K562 (cell line): Measurements from ENCODE around the gene SARS1. TPM values are rescaled to one million over a fixed set of nuclear protein-coding genes. Genes with fewer than 3 reads are reported as not detected.

Experiments
- ATAC-seq: fragments of 200-7000 bp; cut with Tn5 transposase; 3 replicates; pipeline ENCODE4 v1.9.1; 2020; ENCODE audit warnings: moderate library complexity
- BruUV-seq: library from RNA; stranded (reverse); fragments of 400-500 nt; replicated peaks from 2 replicates; lab custom pipeline; 2021; lab: Mats Ljungman, UMichigan
- CTCF ChIA-PET: fragments of 300-600 bp; formaldehyde crosslinking; extraction: SDS; loops from one replicate; lab custom pipeline; 2021; ENCODE audit warnings: low intra/inter-chr PET ratio; lab: Yijun Ruan, JAX
- POLR2A ChIA-PET: fragments of 300-600, 350-650 bp; sonication (Branson Sonifier 250); formaldehyde crosslinking; extraction: SDS; loops from one replicate; lab custom pipeline; 2021; ENCODE audit warnings: antibody characterized with exemption, inconsistent platforms; lab: Yijun Ruan, JAX
- DNase-seq, 4 experiments: peaks; one replicate each; pipeline versions ENCODE4 v3.0.0 to v3.0.0-alpha.2; 2011 to 2018; ENCODE audit warnings: low spot score in 3 of 4, mixed read lengths in 3 of 4; ENCODE audit errors: extremely low read depth in 1 of 4
- FAIRE-seq: peaks from 2 replicates; lab custom pipeline; 2011; peaks lifted over from hg19 to GRCh38; lab: Jason Lieb, UNC
- H2AFZ ChIP-seq: 2 replicates; pipeline ENCODE4 v1.6.0; 2011; ENCODE audit warnings: low read depth, low read length, control low read depth, inconsistent platforms
- H3K27ac ChIP-seq: fragments of 200-600 bp; 3 replicates; pipeline ENCODE4 v1.8.0; 2011; ENCODE audit warnings: low read depth, mild to moderate bottlenecking, control low read depth, inconsistent platforms, low read length, moderate library complexity, mixed read lengths; ENCODE audit errors: extremely low read depth
- H3K27me3 ChIP-seq, 2 experiments: fragments of 300-600 bp in 1 of 2; 2 replicates in 1 of 2; 3 replicates in 1 of 2; pipeline versions ENCODE4 v1.6.0 to v1.8.0; 2011; ENCODE audit warnings: inconsistent platforms in 2 of 2, low read length in 2 of 2, mild to moderate bottlenecking in 1 of 2, mixed read lengths in 1 of 2, moderate library complexity in 1 of 2; ENCODE audit not compliant: control insufficient read depth in 2 of 2, insufficient read depth in 2 of 2
- H3K36me3 ChIP-seq: fragments of 300-600 bp; 3 replicates; pipeline ENCODE4 v1.8.0; 2011; ENCODE audit warnings: mild to moderate bottlenecking, low read length, inconsistent platforms; ENCODE audit not compliant: control insufficient read depth, insufficient read depth
- H3K4me1 ChIP-seq, 2 experiments: fragments of 200-600 bp in 1 of 2; replicated peaks in 1 of 2; 2 replicates in 1 of 2; 3 replicates in 1 of 2; pipeline versions ENCODE4 v1.5.1 to v1.8.0; 2011; ENCODE audit warnings: inconsistent platforms in 2 of 2, low read length in 2 of 2, mild to moderate bottlenecking in 1 of 2, mixed read lengths in 1 of 2, moderate library complexity in 1 of 2; ENCODE audit not compliant: control insufficient read depth in 2 of 2, insufficient read depth in 2 of 2
- H3K4me2 ChIP-seq: 2 replicates; pipeline ENCODE4 v1.6.1; 2011; ENCODE audit warnings: low read length, control low read depth, inconsistent platforms, mixed read lengths; ENCODE audit not compliant: insufficient read depth
- H3K4me3 ChIP-seq: fragments of 200-600 bp; sonication (generic), shearing (Covaris generic); 2 replicates; pipeline ENCODE4 v1.5.1; 2016; ENCODE audit warnings: control low read depth, inconsistent platforms
- H3K79me2 ChIP-seq: fragments of 200-600 bp; 3 replicates; pipeline ENCODE4 v1.8.0; 2011; ENCODE audit warnings: low read length, inconsistent platforms; ENCODE audit not compliant: control insufficient read depth, insufficient read depth
- H3K9ac ChIP-seq, 2 experiments: 2 replicates each; pipeline versions ENCODE4 v1.6.0 to v1.6.1; 2011; ENCODE audit warnings: low read depth in 2 of 2, low read length in 2 of 2, control low read depth in 1 of 2, inconsistent platforms in 1 of 2, mild to moderate bottlenecking in 1 of 2, mixed read lengths in 1 of 2; ENCODE audit not compliant: insufficient read depth in 1 of 2
- H3K9me1 ChIP-seq: one replicate; pipeline ENCODE4 v1.6.0; 2011; ENCODE audit warnings: inconsistent platforms, mild to moderate bottlenecking, low read length, moderate library complexity; ENCODE audit not compliant: control insufficient read depth, insufficient read depth
- H3K9me3 ChIP-seq: replicated peaks from 2 replicates; pipeline ENCODE4 v1.5.1; 2011; ENCODE audit warnings: low read depth, low read length, inconsistent platforms; ENCODE audit not compliant: control insufficient read depth, insufficient read depth
- H4K20me1 ChIP-seq: replicated peaks from 2 replicates; pipeline ENCODE4 v1.6.1; 2011; ENCODE audit warnings: low read length, inconsistent platforms, mixed read lengths; ENCODE audit not compliant: control insufficient read depth, insufficient read depth
- CCNT2 ChIP-seq: IDR thresholded peaks from 2 replicates; pipeline ENCODE4 v1.6.1; 2011; ENCODE audit warnings: borderline replicate concordance, low read depth, mild to moderate bottlenecking, moderate library complexity, mixed read lengths, low read length; ENCODE audit not compliant: insufficient read length; ENCODE audit errors: extremely low read depth
- ELF1 ChIP-seq: fragments of 200-800 bp; sonication (Bioruptor generic); IDR thresholded peaks from 2 replicates; pipeline ENCODE4 v1.6.1; 2016; ENCODE audit warnings: missing genetic modification characterization, missing compliant biosample characterization
- MCM5 ChIP-seq: fragments of 450-650 bp; IDR thresholded peaks from 2 replicates; pipeline ENCODE4 v1.6.1; 2016; ENCODE audit warnings: low read depth
- NFRKB ChIP-seq: fragments of 450-650 bp; IDR thresholded peaks from 2 replicates; pipeline ENCODE4 v1.6.1; 2016; ENCODE audit warnings: low read depth
- PBX2 ChIP-seq, 2 experiments: IDR thresholded peaks in 1 of 2; conservative IDR thresholded peaks in 1 of 2; 2 replicates each; pipeline ENCODE4 v1.6.1; 2016; ENCODE audit warnings: low read depth in 2 of 2, mild to moderate bottlenecking in 1 of 2, missing compliant biosample characterization in 1 of 2, missing genetic modification characterization in 1 of 2, moderate library complexity in 1 of 2
- POLR2AphosphoS2 ChIP-seq: IDR thresholded peaks from 2 replicates; pipeline ENCODE4 v1.6.1; 2012; ENCODE audit warnings: low read length, improper control_type of control experiment
- PTTG1 ChIP-seq: fragments of 450-650 bp; IDR thresholded peaks from 2 replicates; pipeline ENCODE4 v1.6.1; 2016; ENCODE audit warnings: low read depth, mild to moderate bottlenecking, missing genetic modification characterization, missing compliant biosample characterization
- RFX7 ChIP-seq: fragments of 250-450 bp; sonication (Bioruptor Pico); IDR thresholded peaks from 2 replicates; pipeline ENCODE4 v1.5.1; 2021; ENCODE audit warnings: mild to moderate bottlenecking
- SMARCE1 ChIP-seq: fragments of 450-650 bp; IDR thresholded peaks from 2 replicates; pipeline ENCODE4 v1.7.1; 2016; ENCODE audit warnings: mild to moderate bottlenecking
- SMC3 ChIP-seq: conservative IDR thresholded peaks from 2 replicates; pipeline ENCODE4 v1.6.1; 2011; ENCODE audit warnings: low read depth, low read length, improper control_type of control experiment; ENCODE audit not compliant: insufficient read depth
- SPI1 ChIP-seq: IDR thresholded peaks from 2 replicates; pipeline ENCODE4 v1.6.1; 2011; ENCODE audit warnings: low read depth, low read length, control low read depth, borderline replicate concordance
- TCF15 ChIP-seq: fragments of 250-450 bp; sonication (Bioruptor Pico); IDR thresholded peaks from 2 replicates; pipeline ENCODE4 v1.8.0; 2022; ENCODE audit warnings: moderate library complexity, mild to moderate bottlenecking, inconsistent platforms
- ZBTB9 ChIP-seq: fragments of 450-650 bp; formaldehyde crosslinking; IDR thresholded peaks from 2 replicates; pipeline ENCODE4 v1.4.0; 2020; ENCODE audit warnings: mild to moderate bottlenecking, moderate library complexity
- ZNF408 ChIP-seq: fragments of 250-450 bp; sonication (Bioruptor Pico); IDR thresholded peaks from 2 replicates; pipeline ENCODE4 v1.4.0; 2020; ENCODE audit warnings: low read depth, mild to moderate bottlenecking, moderate library complexity
- ZNF695 ChIP-seq: fragments of 450-650 bp; formaldehyde crosslinking; IDR thresholded peaks from 2 replicates; pipeline ENCODE4 v1.4.0; 2020; ENCODE audit warnings: mild to moderate bottlenecking, moderate library complexity
- WGBS: fragments of 100-300 bp; shearing (Covaris generic); methylation state at CpG from one replicate; pipeline ENCODE4 v1.1.6; 2016; ENCODE audit warnings: low coverage, mixed read lengths; ENCODE audit not compliant: insufficient coverage; ENCODE audit errors: missing lambda C conversion rate; 5-methylcytosine and 5-hydroxymethylcytosine counted together
- in situ Hi-C: fragments of 300-500 bp; cut with MboI; formaldehyde crosslinking; loops from 4 replicates; pipeline ENCODE4 v1.15.0; 2018; ENCODE audit warnings: inconsistent platforms, mixed read lengths
- intact Hi-C: fragments of 100-400 bp; cut with micrococcal nuclease; formaldehyde crosslinking; loops from 2 replicates; pipeline ENCODE4 v1.14.2; 2022
- polyA plus RNA-seq, 8 experiments: library from polyadenylated mRNA; depleted of rRNA in 4 of 8; stranded (reverse) in 5 of 8; unstranded in 3 of 8; fragments of >200 nt; fragmentation: Nextera tagmentation in 2 of 8; fragmentation: Illumina TruSeq in 1 of 8; extraction: Ambion mirVana in 2 of 8; extraction: Trizol in 1 of 8; gene quantifications; 2 replicates each; pipeline versions ENCODE4 v1.2.1 to v1.2.3, GENCODE V29; 2011 to 2014; ENCODE audit warnings: inconsistent platforms in 1 of 8, missing spikeins in 1 of 8
- total RNA-seq, 7 experiments: library from RNA; depleted of rRNA in 6 of 7; stranded (reverse); fragments of >200 nt in 6 of 7; fragmentation: Illumina TruSeq in 2 of 7; extraction: Trizol in 2 of 7; gene quantifications; 2 replicates each; pipeline versions ENCODE4 v1.2.1 to v1.2.3, GENCODE V29; 2011 to 2021; ENCODE audit warnings: low replicate concordance in 1 of 7

SARS1 gene
- total and polyA plus RNA-seq, 9 of the 15 experiments (the other 6 are each of a cell fraction or from before 2014, with no cell fraction given) = 221 to 623 (median 254) TPM

GRCh38 chr1:109201123-109201703 is 12.5 kb upstream of the SARS1 start (continued):
- peak; percentile 48; the same call in 1 of the 2 replicates for TF ChIP-seq SPI1
- TF ChIP-seq, all 486 proteins: peak for 43

GRCh38 chr1:109204484-109204883 is 9.2 kb upstream of the SARS1 start:
- ATAC-seq (no peak), DNase-seq (no peak), FAIRE-seq (no peak)
- no peak overlapping the region for H3K4me2 ChIP-seq
- H3K27ac ChIP-seq = no peak overlapping the region
- no peak overlapping the region for H2AFZ ChIP-seq
- H3K4me3 ChIP-seq = no peak overlapping the region
- no peaks in the 10 kb centered on the region for H4K20me1 ChIP-seq
- H3K36me3 ChIP-seq = no peaks in the 10 kb centered on the region
- intact Hi-C loops (no loop called here), in situ Hi-C loops (no loop called here)
- WGBS = 38% methylated on average over 5 of the region's 5 CpGs
- BruUV-seq = no TSS peak
- POLR2A ChIA-PET = interaction anchor here (3.4 kb wide), 1 partner anchor 10 kb away, joined by 26 read pairs; the partner anchor contains the start of gene SARS1
- H3K79me2 ChIP-seq = no peaks in the 10 kb centered on the region
- CTCF ChIA-PET = no interaction called here
- H3K4me1 ChIP-seq = peaks cover 8 to 17% of the 10 kb centered on the region in 2 experiments; a peak in 4 of 5 replicates
- H3K9me1 ChIP-seq = no peaks in the 10 kb centered on the region
- no peaks in the 10 kb centered on the region for H3K27me3 ChIP-seq
- TF ChIP-seq POLR2AphosphoS2 = no peak
- TF ChIP-seq SMC3 = no peak
- no peak for TF ChIP-seq ZNF408 (CRISPR knock-in tag)
- TF ChIP-seq PBX2 (CRISPR knock-in tag; IDR thresholded peaks at IDR 0.05; ENCODE audit: low read depth) = no peak
- no peak for TF ChIP-seq PBX2 (tag; conservative IDR thresholded peaks at IDR 0.05; ENCODE audit: low read depth)
- TF ChIP-seq ZBTB9 (CRISPR knock-in tag) = no peak
- TF ChIP-seq PTTG1 (tag) = no peak
- TF ChIP-seq TCF15 (CRISPR knock-in tag) = no peak
- no peak for TF ChIP-seq CCNT2
- no peak for TF ChIP-seq NFRKB
- TF ChIP-seq SMARCE1 = no peak
- TF ChIP-seq ELF1 (tag) = no peak
- no peak for TF ChIP-seq MCM5
- TF ChIP-seq ZNF695 (CRISPR knock-in tag) = no peak
- TF ChIP-seq RFX7 (CRISPR knock-in tag) = no peak
- H3K9ac ChIP-seq = no peak overlapping the region
- no peaks in the 10 kb centered on the region for H3K9me3 ChIP-seq
